ENCODE measurements around the gene SHISA6.

SHISA6 gene

GRCh38 chr17:11485336-11486100 lies 244.5 kb downstream of the SHISA6 start:
- DNase-seq (ENCODE audit: extremely low spot score), result no peak
- ChIA-PET POLR2A (no interaction called here), CTCF (no interaction called here)
- TF ChIP-seq, protein P1, sequence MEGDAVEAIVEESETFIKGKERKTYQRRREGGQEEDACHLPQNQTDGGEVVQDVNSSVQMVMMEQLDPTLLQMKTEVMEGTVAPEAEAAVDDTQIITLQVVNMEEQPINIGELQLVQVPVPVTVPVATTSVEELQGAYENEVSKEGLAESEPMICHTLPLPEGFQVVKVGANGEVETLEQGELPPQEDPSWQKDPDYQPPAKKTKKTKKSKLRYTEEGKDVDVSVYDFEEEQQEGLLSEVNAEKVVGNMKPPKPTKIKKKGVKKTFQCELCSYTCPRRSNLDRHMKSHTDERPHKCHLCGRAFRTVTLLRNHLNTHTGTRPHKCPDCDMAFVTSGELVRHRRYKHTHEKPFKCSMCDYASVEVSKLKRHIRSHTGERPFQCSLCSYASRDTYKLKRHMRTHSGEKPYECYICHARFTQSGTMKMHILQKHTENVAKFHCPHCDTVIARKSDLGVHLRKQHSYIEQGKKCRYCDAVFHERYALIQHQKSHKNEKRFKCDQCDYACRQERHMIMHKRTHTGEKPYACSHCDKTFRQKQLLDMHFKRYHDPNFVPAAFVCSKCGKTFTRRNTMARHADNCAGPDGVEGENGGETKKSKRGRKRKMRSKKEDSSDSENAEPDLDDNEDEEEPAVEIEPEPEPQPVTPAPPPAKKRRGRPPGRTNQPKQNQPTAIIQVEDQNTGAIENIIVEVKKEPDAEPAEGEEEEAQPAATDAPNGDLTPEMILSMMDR (IDR thresholded peaks at IDR 0.05; ENCODE audit: control extremely low read depth, extremely low read depth, low read depth, missing control alignments), result no peak

GRCh38 chr17:11486101-11486867 lies 245.3 kb downstream of the SHISA6 start:
- TF ChIP-seq, protein P1 (IDR thresholded peaks at IDR 0.05; ENCODE audit: control extremely low read depth, extremely low read depth, low read depth, missing control alignments), result no peak
- POLR2A ChIA-PET, result no interaction called here
- no peak for DNase-seq (ENCODE audit: extremely low spot score)
- CTCF ChIA-PET, result no interaction called here

GRCh38 chr17:11486868-11487310 lies 245.9 kb downstream of the SHISA6 start:
- DNase-seq (ENCODE audit: extremely low spot score), result no peak
- ChIA-PET CTCF (no interaction called here), POLR2A (no interaction called here)
- TF ChIP-seq, protein P1 (IDR thresholded peaks at IDR 0.05; ENCODE audit: control extremely low read depth, extremely low read depth, low read depth, missing control alignments), result no peak

DNA sequence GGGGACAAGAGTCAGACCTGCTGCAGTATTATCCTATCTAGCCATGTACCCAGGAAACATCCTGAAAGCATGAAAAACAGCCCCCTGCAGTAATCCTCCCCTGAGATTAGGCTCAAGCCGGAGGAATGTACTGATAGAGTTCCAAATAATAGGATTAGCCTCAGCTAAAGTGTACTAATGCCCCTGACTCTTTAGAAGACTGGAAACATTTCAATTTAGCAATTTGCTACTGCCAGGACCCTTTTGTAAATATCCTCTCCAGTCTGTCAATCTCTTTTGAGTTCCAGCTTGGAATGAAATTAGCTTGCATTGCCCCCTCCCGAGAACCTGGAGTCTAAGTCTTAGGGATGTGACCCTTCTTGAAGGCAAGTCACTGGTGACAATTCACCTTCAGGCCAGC lies 246.5 kb downstream of the SHISA6 start:
- ChIA-PET CTCF (no interaction called here), POLR2A (no interaction called here)
- TF ChIP-seq, protein P1 (IDR thresholded peaks at IDR 0.05; ENCODE audit: control extremely low read depth, extremely low read depth, low read depth, missing control alignments), result no peak
- DNase-seq (ENCODE audit: extremely low spot score), result no peak

- TF ChIP-seq, protein P1 (IDR thresholded peaks at IDR 0.05; ENCODE audit: control extremely low read depth, extremely low read depth, low read depth, missing control alignments), result no peak
- DNase-seq (ENCODE audit: extremely low spot score), result no peak
- CTCF ChIA-PET, result no interaction called here
- POLR2A ChIA-PET, result no interaction called here
Observed at GRCh38 chr17:11488407-11488806, 247.4 kb downstream of the SHISA6 start.

DNA sequence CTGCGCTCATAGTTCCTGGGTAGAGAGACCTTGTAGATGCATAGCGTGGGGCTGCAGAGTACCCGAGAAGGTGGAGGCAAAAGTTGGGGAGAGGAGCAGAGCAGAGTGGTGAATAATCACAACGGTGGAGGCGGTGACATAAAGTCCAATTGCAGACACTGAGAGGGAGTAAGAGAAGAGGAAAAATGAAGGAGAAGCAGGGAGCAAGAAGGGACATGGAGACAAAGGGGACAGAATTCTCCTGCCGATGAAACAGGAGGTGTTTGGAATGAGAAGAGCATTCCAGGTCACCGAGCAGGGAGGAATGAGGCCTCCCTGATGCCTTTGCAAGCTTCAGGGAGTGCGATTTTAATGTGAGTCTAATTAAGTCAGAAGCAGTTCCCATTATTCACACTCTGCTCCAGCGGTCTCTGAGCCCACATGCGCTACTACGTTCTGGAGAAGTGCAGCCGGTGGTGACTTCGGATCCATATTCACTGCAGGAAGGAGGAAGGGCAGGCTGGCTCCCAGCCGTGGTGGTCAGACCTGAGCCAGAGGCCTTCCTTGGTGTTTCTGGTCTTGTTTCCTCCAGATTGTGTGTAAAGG lies 249.2 kb downstream of the SHISA6 start:
- TF ChIP-seq, protein P1 (IDR thresholded peaks at IDR 0.05; ENCODE audit: control extremely low read depth, extremely low read depth, low read depth, missing control alignments), result no peak
- DNase-seq (ENCODE audit: extremely low spot score), result no peak
- ChIA-PET POLR2A (no interaction called here), CTCF (no interaction called here)

Measured in GM10248 (cell line).